ENCODE results near the gene PGBD4. TPM values are rescaled to one million over a fixed set of nuclear protein-coding genes. Genes with fewer than 3 reads are reported as not detected.

Gene PGBD4
- total RNA-seq, 1 experiment from 2014 or later = 2.6 TPM

DNA sequence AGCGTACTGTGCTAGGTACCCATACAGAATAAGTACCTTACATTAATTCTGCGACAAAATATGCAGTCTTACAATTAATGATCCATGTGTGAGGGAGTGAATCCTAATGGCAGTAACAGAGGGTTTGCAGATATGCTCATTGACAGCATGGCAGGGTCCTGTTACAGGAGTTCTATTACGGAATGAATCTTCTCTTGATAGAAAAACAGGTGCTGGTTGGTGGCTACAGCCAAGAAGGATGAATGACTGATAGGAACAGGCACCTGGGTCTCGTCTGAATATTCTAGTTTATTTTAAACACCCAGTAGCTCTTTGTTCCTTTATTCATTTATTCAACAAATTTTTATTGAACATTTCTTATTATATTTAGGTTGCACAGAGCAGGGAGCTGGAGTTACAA is 22.8 kb downstream of the PGBD4 start:
- peaks cover 5% of the 10 kb centered on the region for H3K4me1 ChIP-seq (ENCODE audit: insufficient read depth, low read length, poor library complexity, severe bottlenecking)
- TF ChIP-seq, protein P1, sequence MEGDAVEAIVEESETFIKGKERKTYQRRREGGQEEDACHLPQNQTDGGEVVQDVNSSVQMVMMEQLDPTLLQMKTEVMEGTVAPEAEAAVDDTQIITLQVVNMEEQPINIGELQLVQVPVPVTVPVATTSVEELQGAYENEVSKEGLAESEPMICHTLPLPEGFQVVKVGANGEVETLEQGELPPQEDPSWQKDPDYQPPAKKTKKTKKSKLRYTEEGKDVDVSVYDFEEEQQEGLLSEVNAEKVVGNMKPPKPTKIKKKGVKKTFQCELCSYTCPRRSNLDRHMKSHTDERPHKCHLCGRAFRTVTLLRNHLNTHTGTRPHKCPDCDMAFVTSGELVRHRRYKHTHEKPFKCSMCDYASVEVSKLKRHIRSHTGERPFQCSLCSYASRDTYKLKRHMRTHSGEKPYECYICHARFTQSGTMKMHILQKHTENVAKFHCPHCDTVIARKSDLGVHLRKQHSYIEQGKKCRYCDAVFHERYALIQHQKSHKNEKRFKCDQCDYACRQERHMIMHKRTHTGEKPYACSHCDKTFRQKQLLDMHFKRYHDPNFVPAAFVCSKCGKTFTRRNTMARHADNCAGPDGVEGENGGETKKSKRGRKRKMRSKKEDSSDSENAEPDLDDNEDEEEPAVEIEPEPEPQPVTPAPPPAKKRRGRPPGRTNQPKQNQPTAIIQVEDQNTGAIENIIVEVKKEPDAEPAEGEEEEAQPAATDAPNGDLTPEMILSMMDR (conservative IDR thresholded peaks at IDR 0.05; ENCODE audit: low read depth, low read length) = no peak
- TF ChIP-seq EZH2 (IDR thresholded peaks at IDR 0.05; ENCODE audit: borderline replicate concordance, low read depth, low read length, poor library complexity, severe bottlenecking) = no peak
- H3K36me3 ChIP-seq (ENCODE audit: insufficient read depth, low read length, poor library complexity, severe bottlenecking) = no peaks in the 10 kb centered on the region
- CTCF ChIA-PET = no interaction called here
- no peak overlapping the region for H3K4me3 ChIP-seq (ENCODE audit: low read depth, low read length, poor library complexity, severe bottlenecking)
- H3K27ac ChIP-seq (ENCODE audit: low read depth, low read length, poor library complexity, severe bottlenecking) = no peak overlapping the region
- no peak for DNase-seq (ENCODE audit: low spot score)
- intact Hi-C loops (cut with micrococcal nuclease; ENCODE audit: unreplicated experiment) = loop anchor here (5.0 kb wide), 1 partner anchor 73 kb away; no protein-coding TSS in a partner anchor
- BruUV-seq (replicated peaks) = no TSS peak
- no peaks in the 10 kb centered on the region for H3K27me3 ChIP-seq (replicated peaks; ENCODE audit: insufficient read depth, low read depth, low read length, poor library complexity)
- no peaks in the 10 kb centered on the region for H3K9me3 ChIP-seq (ENCODE audit: low read depth, low read length, poor library complexity, severe bottlenecking)
- POLR2A ChIA-PET (ENCODE audit: low non-redundant PET) = no interaction called here

DNA sequence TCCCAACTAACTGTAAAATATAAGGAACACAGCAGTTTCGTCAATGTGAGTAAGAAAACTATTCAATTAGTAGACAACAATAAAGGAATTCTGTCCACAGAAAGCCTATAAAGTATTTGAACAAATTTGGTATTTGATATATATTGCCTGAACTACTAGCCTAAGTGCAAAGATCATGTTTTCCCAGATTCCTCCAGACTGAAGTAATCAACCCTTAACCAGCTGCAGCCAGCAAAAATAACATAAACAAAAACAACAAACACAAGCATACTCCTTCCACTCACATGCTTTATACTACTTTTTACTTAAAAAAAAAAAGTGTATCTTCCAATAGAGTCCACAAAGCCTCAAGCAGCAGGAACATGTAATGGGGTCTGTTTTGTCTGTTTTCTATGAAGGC is 24.1 kb downstream of the PGBD4 start:
- BruUV-seq (replicated peaks) = no TSS peak
- Histone ChIP-seq H3K4me1 (ENCODE audit: insufficient read depth, low read length, poor library complexity, severe bottlenecking) (peaks cover 5% of the 10 kb centered on the region), H3K4me3 (ENCODE audit: low read depth, low read length, poor library complexity, severe bottlenecking) (no peak overlapping the region), H3K27ac (ENCODE audit: low read depth, low read length, poor library complexity, severe bottlenecking) (no peak overlapping the region), H3K27me3 (replicated peaks; ENCODE audit: insufficient read depth, low read depth, low read length, poor library complexity) (no peaks in the 10 kb centered on the region), H3K36me3 (ENCODE audit: insufficient read depth, low read length, poor library complexity, severe bottlenecking) (no peaks in the 10 kb centered on the region), H3K9me3 (ENCODE audit: low read depth, low read length, poor library complexity, severe bottlenecking) (no peaks in the 10 kb centered on the region)
- no peak for TF ChIP-seq EZH2 (IDR thresholded peaks at IDR 0.05; ENCODE audit: borderline replicate concordance, low read depth, low read length, poor library complexity, severe bottlenecking)
- TF ChIP-seq, protein P1 (conservative IDR thresholded peaks at IDR 0.05; ENCODE audit: low read depth, low read length) = no peak
- no peak for DNase-seq (ENCODE audit: low spot score)
- ChIA-PET CTCF (no interaction called here), POLR2A (ENCODE audit: low non-redundant PET) (no interaction called here)
- intact Hi-C loops (cut with micrococcal nuclease; ENCODE audit: unreplicated experiment) = loop anchor here (5.0 kb wide), 1 partner anchor 71 kb away; no protein-coding TSS in a partner anchor

DNA sequence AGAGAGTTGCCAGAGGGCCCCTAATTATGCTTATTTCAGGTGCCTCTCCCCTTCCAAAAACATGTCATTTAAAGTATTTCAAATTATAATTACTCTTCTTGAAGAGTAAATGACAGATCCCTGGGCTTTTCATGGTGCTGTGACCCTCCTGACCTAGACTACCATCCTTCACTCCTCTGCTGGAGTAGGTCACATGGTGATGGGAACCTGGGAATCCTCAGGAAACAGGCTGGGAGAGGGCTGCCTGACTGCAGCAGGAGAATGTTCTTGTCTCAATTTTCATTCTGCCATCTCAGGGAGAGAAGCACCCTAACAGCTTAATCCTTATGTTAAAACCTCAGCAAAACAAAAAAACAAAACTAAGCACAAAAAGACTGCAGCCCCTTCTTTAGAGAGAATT is 24.6 kb downstream of the PGBD4 start:
- Histone ChIP-seq H3K27ac (ENCODE audit: low read depth, low read length, poor library complexity, severe bottlenecking) (no peak overlapping the region), H3K4me1 (ENCODE audit: insufficient read depth, low read length, poor library complexity, severe bottlenecking) (peaks cover 5% of the 10 kb centered on the region), H3K27me3 (replicated peaks; ENCODE audit: insufficient read depth, low read depth, low read length, poor library complexity) (no peaks in the 10 kb centered on the region), H3K9me3 (ENCODE audit: low read depth, low read length, poor library complexity, severe bottlenecking) (no peaks in the 10 kb centered on the region), H3K36me3 (ENCODE audit: insufficient read depth, low read length, poor library complexity, severe bottlenecking) (no peaks in the 10 kb centered on the region), H3K4me3 (ENCODE audit: low read depth, low read length, poor library complexity, severe bottlenecking) (no peak overlapping the region)
- intact Hi-C loops (cut with micrococcal nuclease; ENCODE audit: unreplicated experiment) = loop anchor here (5.0 kb wide), 1 partner anchor 71 kb away; no protein-coding TSS in a partner anchor
- CTCF ChIA-PET = no interaction called here
- POLR2A ChIA-PET (ENCODE audit: low non-redundant PET) = no interaction called here
- TF ChIP-seq EZH2 (IDR thresholded peaks at IDR 0.05; ENCODE audit: borderline replicate concordance, low read depth, low read length, poor library complexity, severe bottlenecking) = no peak
- TF ChIP-seq, protein P1 (conservative IDR thresholded peaks at IDR 0.05; ENCODE audit: low read depth, low read length) = no peak
- no TSS peak for BruUV-seq (replicated peaks)
- no peak for DNase-seq (ENCODE audit: low spot score)
